DOHH2 (cell line): ENCODE measurements around the gene BAIAP2.

Experiments used
- H3F3A ChIP-seq: fragments of 200-600 bp; sonication (generic), shearing (Covaris generic); 2 replicates; pipeline ENCODE4 v1.6.0; 2016; ENCODE audit warnings: antibody characterized with exemption, mild to moderate bottlenecking; ENCODE audit not compliant: control insufficient read depth, insufficient read depth
- H3K27ac ChIP-seq: fragments of 200-600 bp; sonication (generic); 2 replicates; pipeline ENCODE4 v1.5.1; 2014; ENCODE audit warnings: low read depth, mild to moderate bottlenecking, low read length, moderate library complexity
- H3K27me3 ChIP-seq: fragments of 200-600 bp; sonication (generic); 2 replicates; pipeline ENCODE4 v1.6.1; 2014; ENCODE audit warnings: mild to moderate bottlenecking, low read length, mixed read lengths; ENCODE audit not compliant: control insufficient read depth
- H3K36me3 ChIP-seq: fragments of 200-600 bp; sonication (generic); 2 replicates; pipeline ENCODE4 v1.6.1; 2014; ENCODE audit warnings: mild to moderate bottlenecking, low read length, moderate library complexity, mixed read lengths; ENCODE audit not compliant: control insufficient read depth
- H3K4me1 ChIP-seq: fragments of 200-600 bp; sonication (generic); 2 replicates; pipeline ENCODE4 v1.6.1; 2014; ENCODE audit warnings: mild to moderate bottlenecking, low read length, mixed read lengths; ENCODE audit not compliant: control insufficient read depth
- H3K4me2 ChIP-seq: fragments of 200-600 bp; sonication (generic); 2 replicates; pipeline ENCODE4 v1.6.0; 2014; ENCODE audit warnings: mild to moderate bottlenecking, low read length, moderate library complexity
- H3K4me3 ChIP-seq: fragments of 200-600 bp; sonication (generic); 2 replicates; pipeline ENCODE4 v1.5.1; 2014; ENCODE audit warnings: mild to moderate bottlenecking, low read length, mixed read lengths
- H3K79me2 ChIP-seq: fragments of 200-600 bp; sonication (generic); 2 replicates; pipeline ENCODE4 v1.6.1; 2014; ENCODE audit warnings: mild to moderate bottlenecking, low read length, mixed read lengths; ENCODE audit not compliant: control insufficient read depth
- H3K9me2 ChIP-seq: fragments of 200-600 bp; sonication (generic); replicated peaks from 2 replicates; pipeline ENCODE4 v1.6.1; 2014; ENCODE audit warnings: mild to moderate bottlenecking, low read length, mixed read lengths; ENCODE audit not compliant: control insufficient read depth
- H3K9me3 ChIP-seq: fragments of 200-600 bp; sonication (generic); 2 replicates; pipeline ENCODE4 v1.6.1; 2014; ENCODE audit warnings: antibody characterized with exemption, low read length, mixed read lengths; ENCODE audit not compliant: control insufficient read depth, insufficient read depth
- H4K20me1 ChIP-seq: fragments of 200-600 bp; sonication (generic); 2 replicates; pipeline ENCODE4 v1.6.0; 2014; ENCODE audit warnings: low read depth, mild to moderate bottlenecking, antibody characterized with exemption, low read length, moderate library complexity; ENCODE audit not compliant: control insufficient read depth, insufficient read depth
- EZH2phosphoT487 ChIP-seq: fragments of 200-600 bp; sonication (generic); IDR thresholded peaks from 2 replicates; pipeline ENCODE4 v1.6.1; 2017; ENCODE audit warnings: borderline replicate concordance, mild to moderate bottlenecking, antibody characterized with exemption, low read length, moderate library complexity, mixed read lengths
- TF ChIP-seq, protein P1 (sequence below): fragments of 200-600 bp; sonication (generic); IDR thresholded peaks from one replicate; pipeline ENCODE4 v1.5.1; 2014; ENCODE audit warnings: antibody characterized with exemption, mild to moderate bottlenecking, low read depth, low read length; ENCODE audit not compliant: poor library complexity, severe bottlenecking

Gene BAIAP2

DNA sequence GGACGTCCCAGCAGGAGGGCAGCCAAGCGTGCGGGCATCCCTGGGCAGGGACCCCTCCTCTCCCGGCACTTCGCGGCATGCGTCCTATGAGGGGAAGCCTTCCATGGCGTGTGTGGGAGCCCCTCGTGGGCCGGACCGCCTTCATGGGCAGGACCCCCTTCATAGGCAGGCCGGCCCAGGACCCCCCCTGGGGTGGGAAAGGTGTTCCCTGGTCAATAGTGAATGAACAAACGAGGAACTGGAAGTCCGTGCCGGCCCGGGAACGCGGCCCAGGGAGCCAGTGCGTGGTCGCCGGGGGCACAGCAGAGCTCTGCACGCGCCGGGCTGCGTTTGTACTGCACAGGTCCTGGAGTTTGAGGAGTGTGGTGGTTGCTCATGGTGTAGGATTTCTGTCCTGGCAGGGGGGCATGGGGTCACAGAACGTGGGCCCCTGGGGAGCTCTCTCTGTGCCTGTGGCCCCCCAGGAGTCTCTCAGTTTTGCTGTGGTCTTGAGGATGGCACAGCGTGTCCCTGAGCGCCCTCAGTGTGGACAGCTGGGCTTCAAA is 13.9 kb downstream of the BAIAP2 start:
- no peak overlapping the region for H3K27ac ChIP-seq
- H3K9me3 ChIP-seq: no peaks in the 10 kb centered on the region
- H3K27me3 ChIP-seq: no peaks in the 10 kb centered on the region
- no peaks in the 10 kb centered on the region; the same call in 1 of the 2 replicates for H4K20me1 ChIP-seq
- no peak overlapping the region for H3K4me3 ChIP-seq
- no peaks in the 10 kb centered on the region for H3K4me1 ChIP-seq
- H3K79me2 ChIP-seq: no peaks in the 10 kb centered on the region
- H3F3A ChIP-seq: no peaks in the 10 kb centered on the region
- no peak for TF ChIP-seq EZH2phosphoT487
- TF ChIP-seq, protein P1, sequence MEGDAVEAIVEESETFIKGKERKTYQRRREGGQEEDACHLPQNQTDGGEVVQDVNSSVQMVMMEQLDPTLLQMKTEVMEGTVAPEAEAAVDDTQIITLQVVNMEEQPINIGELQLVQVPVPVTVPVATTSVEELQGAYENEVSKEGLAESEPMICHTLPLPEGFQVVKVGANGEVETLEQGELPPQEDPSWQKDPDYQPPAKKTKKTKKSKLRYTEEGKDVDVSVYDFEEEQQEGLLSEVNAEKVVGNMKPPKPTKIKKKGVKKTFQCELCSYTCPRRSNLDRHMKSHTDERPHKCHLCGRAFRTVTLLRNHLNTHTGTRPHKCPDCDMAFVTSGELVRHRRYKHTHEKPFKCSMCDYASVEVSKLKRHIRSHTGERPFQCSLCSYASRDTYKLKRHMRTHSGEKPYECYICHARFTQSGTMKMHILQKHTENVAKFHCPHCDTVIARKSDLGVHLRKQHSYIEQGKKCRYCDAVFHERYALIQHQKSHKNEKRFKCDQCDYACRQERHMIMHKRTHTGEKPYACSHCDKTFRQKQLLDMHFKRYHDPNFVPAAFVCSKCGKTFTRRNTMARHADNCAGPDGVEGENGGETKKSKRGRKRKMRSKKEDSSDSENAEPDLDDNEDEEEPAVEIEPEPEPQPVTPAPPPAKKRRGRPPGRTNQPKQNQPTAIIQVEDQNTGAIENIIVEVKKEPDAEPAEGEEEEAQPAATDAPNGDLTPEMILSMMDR: no peak
- no peaks in the 10 kb centered on the region for H3K9me2 ChIP-seq
- H3K36me3 ChIP-seq: no peaks in the 10 kb centered on the region
- no peak overlapping the region for H3K4me2 ChIP-seq

DNA sequence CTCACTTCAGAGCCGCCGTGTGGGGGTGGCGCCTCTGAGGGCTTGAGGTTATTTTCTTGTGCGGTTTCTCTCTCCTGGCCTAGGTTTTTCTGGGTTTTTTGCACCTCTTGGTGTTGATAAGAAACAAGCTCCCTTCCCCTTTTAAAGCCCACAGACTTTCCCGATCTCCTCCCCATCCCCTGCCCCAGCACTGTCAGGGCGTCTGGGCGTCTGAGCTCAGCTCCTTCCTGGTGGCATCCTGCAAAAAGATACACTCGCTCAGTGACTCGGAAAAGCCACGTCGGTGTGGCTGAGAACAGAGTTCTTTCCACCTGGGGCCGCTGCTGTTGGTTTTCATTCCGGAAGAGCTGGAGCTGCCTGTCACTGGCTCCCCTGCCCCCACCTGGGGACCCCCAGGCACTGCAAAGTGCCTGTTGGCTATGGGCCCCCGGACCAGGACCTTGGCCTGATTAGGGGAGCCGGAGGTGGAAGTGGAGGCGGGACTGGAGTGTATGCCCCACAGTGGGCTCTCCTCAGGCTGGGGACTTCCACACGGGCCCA is 14.5 kb downstream of the BAIAP2 start:
- Histone ChIP-seq H3K36me3 (no peaks in the 10 kb centered on the region), H4K20me1 (no peaks in the 10 kb centered on the region; the same call in 1 of the 2 replicates), H3K27ac (no peak overlapping the region), H3K9me3 (no peaks in the 10 kb centered on the region), H3K27me3 (no peaks in the 10 kb centered on the region), H3K9me2 (no peaks in the 10 kb centered on the region), H3F3A (no peaks in the 10 kb centered on the region), H3K4me3 (no peak overlapping the region), H3K79me2 (no peaks in the 10 kb centered on the region), H3K4me1 (no peaks in the 10 kb centered on the region), H3K4me2 (no peak overlapping the region)
- no peak for TF ChIP-seq EZH2phosphoT487
- TF ChIP-seq, protein P1: no peak

DNA sequence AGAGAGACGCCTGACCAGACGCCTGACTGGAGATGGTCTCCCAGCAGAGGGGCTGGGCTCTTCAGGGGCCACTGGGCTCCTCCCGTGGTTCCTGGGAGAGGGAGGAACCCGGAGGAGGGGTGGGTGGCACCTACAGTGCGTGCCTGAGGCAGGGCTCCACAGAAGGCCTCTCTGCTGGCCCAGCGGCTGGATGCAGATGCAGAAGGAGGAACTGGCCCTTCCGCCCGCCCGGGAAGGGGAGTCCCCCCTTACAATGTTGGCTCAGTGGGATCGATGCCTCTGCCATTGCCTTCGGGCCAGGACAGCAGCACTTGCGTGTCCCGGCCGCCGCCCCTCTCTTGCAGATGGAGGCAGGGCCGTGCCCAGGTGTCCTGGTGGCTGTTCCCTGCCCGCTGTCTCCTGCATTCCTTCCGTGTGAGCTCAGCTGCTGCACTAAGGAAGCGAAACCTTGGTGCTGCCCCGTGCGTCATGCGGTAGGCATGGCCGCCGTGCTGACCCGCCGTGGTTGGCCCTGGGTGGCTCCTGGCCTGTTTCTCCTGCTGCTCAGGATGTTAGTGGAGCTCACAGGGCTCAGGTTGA is 15.1 kb downstream of the BAIAP2 start:
- Histone ChIP-seq H3K79me2 (no peaks in the 10 kb centered on the region), H3K36me3 (no peaks in the 10 kb centered on the region), H3K4me2 (no peak overlapping the region), H3K4me1 (no peaks in the 10 kb centered on the region), H3F3A (no peaks in the 10 kb centered on the region), H3K27me3 (no peaks in the 10 kb centered on the region), H3K27ac (no peak overlapping the region), H4K20me1 (no peaks in the 10 kb centered on the region; the same call in 1 of the 2 replicates), H3K9me2 (no peaks in the 10 kb centered on the region), H3K9me3 (no peaks in the 10 kb centered on the region), H3K4me3 (no peak overlapping the region)
- TF ChIP-seq, protein P1: no peak
- TF ChIP-seq EZH2phosphoT487: no peak
